ENCODE results near the gene PRKCE.

Gene PRKCE

GRCh38 chr2:46007412-46007811, 355.9 kb downstream of the PRKCE start:
- DNase-seq = no peak

GRCh38 chr2:46008091-46008870, 356.8 kb downstream of the PRKCE start:
- DNase-seq = no peak

GRCh38 chr2:46009315-46009714, 357.8 kb downstream of the PRKCE start:
- DNase-seq = no peak

GRCh38 chr2:46009772-46010171, 358.3 kb downstream of the PRKCE start:
- DNase-seq = no peak

DNA sequence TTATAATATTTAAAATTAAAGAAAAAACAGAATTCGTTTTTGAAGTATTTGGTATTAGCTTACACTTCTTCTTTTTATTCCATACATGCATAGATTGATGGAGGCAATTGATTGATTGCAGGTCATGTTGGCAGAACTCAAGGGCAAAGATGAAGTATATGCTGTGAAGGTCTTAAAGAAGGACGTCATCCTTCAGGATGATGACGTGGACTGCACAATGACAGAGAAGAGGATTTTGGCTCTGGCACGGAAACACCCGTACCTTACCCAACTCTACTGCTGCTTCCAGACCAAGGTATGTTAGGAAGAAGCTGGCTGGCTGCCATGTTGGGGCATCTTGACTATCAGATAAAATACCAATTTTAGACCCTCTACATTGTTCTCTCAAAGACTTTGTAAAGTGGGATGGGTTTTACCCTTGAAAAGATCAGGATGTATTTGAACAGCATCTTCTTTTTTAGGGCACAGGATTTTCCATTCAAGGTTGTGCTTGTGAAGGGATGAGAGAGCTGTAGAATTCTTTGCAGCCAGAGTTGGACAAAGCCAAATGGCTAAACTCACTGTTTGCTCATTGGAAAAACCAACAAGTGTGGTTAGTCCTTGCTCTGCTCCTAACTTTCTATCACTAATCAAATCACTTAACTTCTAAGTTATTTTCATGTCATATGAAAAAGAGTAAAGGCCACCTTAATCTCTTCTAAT, 358.9 kb downstream of the PRKCE start:
- DNase-seq = no peak

- DNase-seq = no peak
Measured at GRCh38 chr2:46010925-46011490, 359.5 kb downstream of the PRKCE start.

- no peak for DNase-seq
Measured at GRCh38 chr2:46012618-46013240, 361.3 kb downstream of the PRKCE start.

GRCh38 chr2:46013726-46014125, 362.3 kb downstream of the PRKCE start:
- DNase-seq = no peak

GRCh38 chr2:46014911-46015654, 363.6 kb downstream of the PRKCE start:
- DNase-seq = no peak

- no peak for DNase-seq
Measured at GRCh38 chr2:46015671-46016070, 364.2 kb downstream of the PRKCE start.

GRCh38 chr2:46016091-46016490, 364.6 kb downstream of the PRKCE start:
- no peak for DNase-seq

DNA sequence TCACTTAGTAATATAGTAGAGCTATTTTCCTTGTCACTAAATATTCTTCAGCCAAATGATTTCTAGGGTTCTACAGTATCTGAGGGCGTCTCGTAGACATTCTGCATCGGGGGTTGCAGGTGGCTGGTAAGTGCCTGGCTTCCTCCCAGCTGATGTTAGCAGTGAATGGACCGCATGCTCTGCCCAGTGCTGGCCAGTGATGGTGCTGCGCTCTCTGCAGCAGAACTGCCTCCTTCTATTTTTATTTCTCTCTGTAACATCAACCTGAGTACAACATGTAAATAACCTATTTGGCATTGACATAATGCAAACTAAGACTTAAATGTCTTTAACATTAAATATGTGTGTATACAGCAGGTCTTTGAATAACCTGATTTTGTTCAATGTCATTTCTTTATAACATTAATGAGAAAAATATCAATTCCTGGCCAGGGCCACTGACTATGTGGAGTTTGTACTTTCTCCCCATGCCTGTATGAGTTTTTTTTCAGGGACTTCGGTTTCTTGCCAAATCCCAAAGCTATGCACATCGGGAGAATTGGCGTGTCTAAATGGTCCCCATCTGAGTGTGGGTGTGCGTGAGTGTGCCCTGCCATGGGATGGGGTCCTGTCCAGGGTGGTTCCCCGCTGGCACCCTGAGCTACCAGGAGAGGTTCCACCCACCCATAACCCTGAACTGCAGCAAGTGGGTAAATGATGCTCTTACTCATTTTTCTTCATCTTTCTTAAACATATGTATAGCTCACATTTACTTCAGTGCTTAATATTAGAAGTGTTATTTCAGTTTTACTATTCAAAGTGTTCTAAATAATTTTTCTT, 367.5 kb downstream of the PRKCE start:
- DNase-seq = no peak

DNA sequence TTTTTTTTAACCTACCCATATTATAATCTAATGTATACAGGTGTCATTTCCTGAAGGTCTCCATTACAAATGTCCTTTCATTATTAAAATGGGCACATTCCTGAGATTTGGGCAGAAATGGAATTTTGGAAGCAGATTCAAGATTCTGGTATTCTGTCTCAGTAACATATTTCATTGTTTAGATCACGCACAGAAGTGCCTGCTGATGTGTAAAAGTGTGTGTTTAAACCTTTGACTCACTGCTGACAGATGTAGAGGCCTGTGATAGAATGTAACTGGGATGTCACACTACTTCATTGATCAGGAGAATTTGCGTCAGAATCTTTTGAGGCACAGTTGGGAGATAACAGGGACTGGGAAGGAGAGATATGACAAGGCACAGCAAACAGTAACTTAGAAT, 368.9 kb downstream of the PRKCE start:
- no peak for DNase-seq

GRCh38 chr2:46023165-46023854, 371.8 kb downstream of the PRKCE start:
- DNase-seq = no peak

DNA sequence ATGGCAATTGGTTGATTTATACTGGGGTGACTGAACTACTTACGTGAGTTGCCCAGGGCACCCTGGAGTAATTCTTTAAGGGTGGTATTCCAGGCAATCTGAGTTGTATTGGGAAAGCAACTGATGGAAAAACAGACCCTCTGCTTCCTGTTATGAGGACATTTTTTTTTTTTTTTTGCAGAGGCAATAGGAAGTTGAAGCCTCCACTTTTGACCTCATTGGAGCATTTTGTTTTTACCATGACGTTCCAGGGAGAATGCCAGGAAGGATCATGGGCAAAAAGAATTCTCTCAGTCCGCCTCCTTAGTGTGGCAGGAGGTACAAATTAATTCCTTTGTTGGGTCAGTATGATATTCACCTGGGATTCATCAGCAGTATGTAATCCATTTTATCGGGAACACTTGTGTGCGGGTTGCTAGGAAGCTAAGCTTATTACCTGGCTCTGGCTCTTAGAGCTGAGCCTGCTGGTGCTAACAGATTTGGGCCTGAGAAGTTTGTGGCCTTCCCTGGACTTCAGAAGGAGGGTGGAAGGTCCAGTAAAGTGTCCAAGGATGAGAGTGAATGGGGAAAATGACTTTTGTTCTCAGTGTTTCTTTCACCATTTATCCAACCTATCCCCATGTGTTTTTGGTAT, 372.8 kb downstream of the PRKCE start:
- no peak for DNase-seq

- no peak for DNase-seq
Measured at GRCh38 chr2:46025081-46025480, 373.6 kb downstream of the PRKCE start.

DNA sequence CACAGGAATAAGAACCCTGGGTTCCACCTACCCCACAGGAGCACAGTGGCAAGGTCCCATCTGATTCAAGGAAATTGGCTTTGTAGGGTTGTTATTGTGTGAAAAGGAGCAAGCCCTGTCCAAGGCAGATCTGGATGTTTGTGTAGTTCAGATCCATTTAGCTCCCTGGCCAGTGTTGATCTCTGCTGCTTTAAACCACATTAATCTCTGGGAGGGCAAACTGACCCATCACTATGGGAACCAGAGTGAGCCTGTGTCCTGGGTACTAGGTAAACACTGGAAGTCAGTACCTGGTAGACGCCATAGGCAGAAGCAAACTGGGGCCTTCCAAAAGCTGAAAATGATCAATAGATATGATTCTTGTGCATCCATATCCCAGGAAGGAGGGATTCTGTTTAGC, 374.2 kb downstream of the PRKCE start:
- no peak for DNase-seq

GRCh38 chr2:46026431-46026830, 375.0 kb downstream of the PRKCE start:
- no peak for DNase-seq

DNA sequence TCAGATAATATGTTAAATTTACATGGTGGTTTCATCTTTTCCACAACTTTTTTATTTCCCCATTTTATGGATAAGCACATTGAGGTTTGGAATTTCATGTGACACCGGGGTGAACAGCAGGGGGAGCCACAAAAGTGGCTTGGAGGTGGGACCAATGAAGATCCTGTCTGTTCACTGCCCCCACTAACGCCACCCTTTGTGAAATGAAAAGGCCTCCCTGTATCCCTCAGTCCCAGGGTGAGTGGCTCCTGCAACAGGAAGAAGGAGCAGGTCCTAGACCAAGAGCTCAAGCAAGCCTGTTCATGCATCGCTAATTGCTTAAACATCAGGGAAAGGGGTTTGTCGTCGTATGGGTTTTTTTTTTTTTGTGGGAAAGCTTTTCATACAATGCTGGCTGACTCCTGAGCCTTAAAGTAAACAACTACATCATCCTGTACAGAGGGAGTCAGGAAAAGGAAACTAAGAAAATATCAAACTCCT, 377.9 kb downstream of the PRKCE start:
- DNase-seq = no peak

- no peak for DNase-seq
Measured at GRCh38 chr2:46030330-46030729, 378.9 kb downstream of the PRKCE start.
